GM18951 (cell line): Measurements from ENCODE around the gene SLC10A1.

Experiments
- POLR2A ChIP-seq: IDR thresholded peaks from 4 replicates; pipeline ENCODE4 v1.6.1; 2011; ENCODE audit warnings: mild to moderate bottlenecking; ENCODE audit not compliant: insufficient read length, insufficient read depth; ENCODE audit errors: extremely low read depth
- in situ Hi-C: fragments of 300-500 bp; cut with MboI; formaldehyde crosslinking; loops from one replicate; pipeline ENCODE4 v1.12.0; 2022; ENCODE audit warnings: low sequenced_read_pairs, mixed read lengths, inconsistent platforms; ENCODE audit not compliant: unreplicated experiment

Gene SLC10A1

DNA sequence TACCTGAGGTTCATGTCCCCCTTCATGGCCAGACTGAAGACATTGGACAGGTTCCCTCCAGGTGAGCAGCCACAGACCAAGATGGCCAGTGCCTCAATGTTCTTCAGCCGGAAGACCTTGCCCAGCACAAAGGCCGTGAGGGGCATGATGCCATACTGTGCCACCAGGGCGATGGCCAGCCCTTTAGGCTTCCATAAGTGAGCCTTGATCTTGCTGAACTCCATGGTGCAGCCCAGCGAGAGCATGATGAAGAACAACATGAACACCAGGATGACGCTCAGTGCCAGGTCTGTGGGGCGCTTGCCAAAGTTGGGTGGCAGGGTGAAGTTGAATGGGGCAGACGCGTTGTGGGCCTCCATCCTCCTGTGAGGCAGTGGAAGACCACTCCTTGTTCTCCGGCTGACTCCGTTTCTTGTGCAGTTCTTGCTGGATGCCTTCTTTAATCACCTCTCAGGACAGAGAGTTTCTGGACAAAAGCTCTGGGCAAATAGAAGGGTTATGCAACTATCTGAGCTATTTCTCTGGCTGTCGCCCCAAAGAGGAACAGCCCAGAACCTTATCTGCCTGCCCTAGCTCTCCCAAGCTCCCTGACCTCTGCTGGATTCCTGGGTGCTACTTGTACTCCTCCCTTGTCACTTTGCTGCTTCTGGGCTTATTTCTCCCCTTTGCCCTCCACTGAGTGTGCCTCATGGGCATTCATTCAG, at the start of gene SLC10A1:
TSS of gene SLC10A1 (minus strand) at position 445 of the 704 bp plus-strand sequence. CDS start at position 359, 86 bp downstream.
- in situ Hi-C loops, result no loop called here
- no peak for TF ChIP-seq POLR2A

DNA sequence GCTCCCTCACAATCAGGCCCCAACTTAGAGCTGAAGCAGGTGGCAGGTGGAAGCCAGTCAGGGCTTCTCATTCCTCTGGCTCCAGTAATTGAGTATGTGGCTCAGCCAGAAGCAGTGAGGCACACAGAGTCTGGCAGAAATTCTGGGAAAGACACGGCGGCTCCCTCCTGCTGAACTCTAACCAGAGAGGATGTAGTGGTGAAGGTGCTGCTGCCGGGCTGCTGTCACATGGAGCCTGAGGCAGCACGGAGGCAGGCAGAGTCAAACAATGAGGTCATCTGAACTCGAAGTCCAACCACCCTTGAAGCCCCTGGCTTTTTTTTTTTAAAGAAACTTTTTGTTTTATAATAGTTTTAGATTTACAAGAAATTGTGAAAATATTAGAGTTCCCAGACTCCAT, 48.7 kb upstream of the SLC10A1 start:
- no peak for TF ChIP-seq POLR2A
- in situ Hi-C loops, result no loop called here

DNA sequence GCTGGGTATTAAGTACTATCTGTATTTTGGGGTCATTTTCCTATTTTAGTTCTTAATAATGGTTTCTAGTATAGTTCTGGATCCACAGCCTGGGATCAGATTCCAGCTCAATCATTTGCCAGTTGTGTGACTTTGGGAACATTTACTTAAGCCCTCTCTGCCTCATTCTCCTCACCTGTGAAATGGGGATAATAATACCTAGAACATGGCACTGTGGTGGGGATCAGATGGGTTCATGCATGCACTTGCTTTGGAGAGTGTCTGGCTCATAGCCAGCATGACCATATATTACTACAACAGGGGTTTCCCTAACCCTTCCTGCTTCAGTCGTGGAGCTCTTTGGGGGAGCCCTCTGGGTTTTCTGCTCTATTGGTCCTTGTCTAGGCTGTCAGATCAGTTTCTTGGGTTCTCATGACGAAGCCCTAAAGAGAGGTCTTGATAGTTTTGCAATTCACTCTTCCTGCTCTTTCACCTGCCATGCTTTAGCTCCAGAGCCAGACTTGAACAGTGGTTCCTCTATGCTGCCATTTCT, 48.1 kb upstream of the SLC10A1 start:
- no peak for TF ChIP-seq POLR2A
- in situ Hi-C loops, result no loop called here

DNA sequence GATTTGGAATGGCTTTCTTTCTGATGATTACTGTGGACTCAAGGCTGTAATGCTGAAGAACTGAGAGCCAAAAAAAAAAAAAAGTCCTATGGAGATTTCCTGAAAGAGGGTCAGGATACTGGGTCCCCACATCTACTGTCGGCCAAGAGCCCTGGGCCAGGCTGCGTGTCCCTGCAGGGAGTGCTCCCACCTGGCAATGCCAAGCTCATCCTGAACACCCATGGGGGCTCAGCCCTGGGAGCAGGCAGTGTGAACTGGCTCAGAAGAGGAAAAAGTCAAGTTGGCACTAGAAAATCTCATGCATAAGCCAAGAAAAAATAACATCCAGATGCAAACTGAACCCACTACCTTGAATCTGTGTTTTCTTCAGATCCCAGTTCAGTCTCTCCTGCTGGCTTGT, 47.1 kb upstream of the SLC10A1 start:
- in situ Hi-C loops, result no loop called here

DNA sequence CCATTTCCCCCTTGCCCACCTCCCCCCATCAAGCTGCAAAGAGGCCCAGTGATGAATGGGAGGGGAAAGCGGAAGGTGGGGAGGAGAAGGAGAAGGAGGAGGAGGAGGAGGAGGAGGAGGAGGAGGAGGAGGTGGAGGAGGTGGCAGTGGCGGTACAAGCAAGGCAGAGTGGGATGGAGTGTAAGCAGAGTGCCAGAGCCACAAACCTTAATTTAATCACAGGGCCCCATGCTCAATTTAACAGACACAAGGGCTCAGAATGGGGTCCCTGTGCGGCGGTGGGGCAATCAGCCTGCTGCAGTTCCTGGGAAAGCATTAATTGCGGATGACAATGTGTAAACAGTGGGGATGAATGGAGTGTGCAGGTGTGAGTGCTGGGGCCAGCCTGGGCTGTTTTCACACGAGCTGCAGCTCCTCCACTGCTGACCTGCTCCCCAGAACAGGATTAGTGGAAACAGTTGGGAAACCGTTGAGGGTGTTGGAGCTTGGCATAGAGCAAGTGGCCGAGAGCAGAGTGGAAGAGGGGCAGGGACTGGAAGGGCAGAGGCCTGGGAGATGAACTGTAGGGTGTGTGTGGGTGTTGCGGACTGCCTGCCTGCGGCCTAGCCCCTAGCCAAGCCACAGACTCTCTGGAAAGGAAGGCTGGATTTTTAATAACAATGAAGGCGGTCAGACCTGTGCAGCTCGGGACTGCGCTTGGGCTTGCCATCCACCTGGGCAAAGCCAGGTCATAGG, 45.8 kb upstream of the SLC10A1 start:
- no peak for TF ChIP-seq POLR2A
- in situ Hi-C loops, result no loop called here

More for the DNA sequence above, 47.1 kb upstream of the SLC10A1 start:
- no peak for TF ChIP-seq POLR2A

DNA sequence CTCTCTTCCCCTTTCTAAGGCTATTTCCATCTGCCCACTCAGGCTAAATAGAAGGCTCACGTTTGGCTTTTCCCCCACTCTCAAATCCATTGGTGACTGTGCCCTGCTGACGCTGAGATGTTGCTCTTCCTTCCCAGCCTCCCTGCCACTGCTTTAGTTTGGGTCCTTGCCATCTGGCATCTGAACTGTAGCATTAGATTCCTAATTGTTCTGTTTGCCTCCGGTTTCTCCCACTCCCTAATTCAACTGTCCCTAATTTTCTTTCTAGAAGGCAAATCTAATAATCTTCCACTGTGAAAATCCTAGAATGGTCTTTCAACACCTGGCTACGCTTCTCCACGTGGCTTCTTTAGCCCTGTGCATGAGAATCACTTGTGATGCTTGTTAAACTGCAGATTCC, 44.6 kb upstream of the SLC10A1 start:
- in situ Hi-C loops, result no loop called here
- no peak for TF ChIP-seq POLR2A

DNA sequence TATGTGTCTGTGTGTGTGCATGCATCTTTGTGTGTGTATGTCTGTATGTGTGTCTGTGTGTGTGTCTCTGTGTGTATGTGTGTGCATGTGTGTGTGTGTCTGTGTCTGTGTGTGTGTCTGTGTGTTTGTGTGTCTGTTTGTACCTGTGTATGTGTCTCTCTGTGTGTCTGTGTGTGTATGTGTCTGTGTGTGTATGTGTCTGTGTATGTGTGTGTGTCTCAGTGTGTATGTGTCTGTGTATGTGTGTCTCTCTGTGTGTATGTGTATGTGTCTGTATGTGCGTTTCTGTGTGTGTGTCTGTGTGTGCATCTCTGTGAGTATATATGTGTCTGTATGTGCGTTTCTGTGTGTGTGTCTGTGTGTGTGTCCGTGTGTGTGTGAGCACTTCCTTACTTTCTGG, 42.6 kb upstream of the SLC10A1 start:
- no peak for TF ChIP-seq POLR2A
- in situ Hi-C loops, result no loop called here

DNA sequence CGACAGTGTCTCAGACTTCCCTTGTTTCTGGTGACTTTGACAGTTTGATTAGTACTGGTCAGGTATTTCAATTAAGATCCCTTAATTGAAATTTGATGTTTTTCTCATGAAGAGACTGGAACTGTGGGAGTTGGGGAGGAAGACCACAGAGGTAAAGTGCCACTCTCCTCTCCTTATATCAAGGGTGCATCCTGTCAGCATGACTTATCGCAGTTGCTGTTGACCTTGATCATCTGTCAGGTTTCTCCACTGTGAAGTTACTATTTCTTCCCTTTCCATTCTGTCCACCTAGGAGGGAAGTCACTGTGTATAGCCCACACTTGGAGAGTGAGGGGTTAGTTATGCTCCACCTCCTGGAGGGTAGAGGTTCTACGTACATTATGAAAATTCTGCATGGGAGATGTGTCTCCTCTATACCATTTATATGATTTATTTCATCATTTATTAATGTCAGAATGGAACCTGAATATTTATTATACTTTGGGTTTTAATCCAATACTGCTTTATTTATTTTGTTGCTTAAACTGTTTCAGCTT, 41.9 kb upstream of the SLC10A1 start:
- TF ChIP-seq POLR2A, result no peak
- in situ Hi-C loops, result no loop called here

DNA sequence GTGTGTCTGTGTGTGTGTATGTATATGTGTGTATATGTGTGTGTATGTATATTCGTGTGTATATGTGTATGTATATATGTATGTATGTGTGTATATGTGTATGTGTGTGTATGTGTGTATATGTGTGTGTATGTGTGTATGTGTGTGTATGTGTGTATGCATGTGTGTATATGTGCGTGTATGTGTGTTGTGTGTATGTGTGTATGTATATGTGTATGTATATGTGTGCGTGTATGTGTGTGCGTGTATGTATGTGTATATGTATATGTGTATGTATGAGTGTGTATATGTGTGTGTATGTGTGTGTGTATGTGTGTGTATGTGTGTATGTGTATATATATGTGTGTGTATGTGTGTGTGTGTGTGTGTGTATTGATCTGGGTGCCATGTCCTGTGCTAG, 31.8 kb upstream of the SLC10A1 start:
- no peak for TF ChIP-seq POLR2A

DNA sequence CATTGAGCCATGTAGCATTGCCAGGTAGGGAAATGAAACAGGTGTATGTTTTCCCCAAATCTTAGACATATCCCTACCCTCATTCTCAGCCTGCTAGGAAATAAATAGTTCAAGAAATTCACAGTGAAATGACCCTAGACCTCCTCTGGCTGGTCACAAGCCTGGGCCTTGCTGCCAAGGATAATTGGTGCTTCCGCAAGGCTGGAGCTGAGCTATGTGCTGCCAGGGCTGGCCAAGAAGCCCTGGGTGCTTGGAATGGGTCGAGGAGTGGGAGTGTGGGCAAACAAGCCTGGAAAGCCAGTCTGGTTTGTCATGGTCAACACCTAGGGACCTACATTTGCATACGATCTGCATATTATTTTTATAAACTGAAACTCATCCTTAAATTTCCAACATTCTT, 31.3 kb upstream of the SLC10A1 start:
- in situ Hi-C loops, result no loop called here
- no peak for TF ChIP-seq POLR2A

More for the DNA sequence above, 31.8 kb upstream of the SLC10A1 start:
- in situ Hi-C loops, result no loop called here

DNA sequence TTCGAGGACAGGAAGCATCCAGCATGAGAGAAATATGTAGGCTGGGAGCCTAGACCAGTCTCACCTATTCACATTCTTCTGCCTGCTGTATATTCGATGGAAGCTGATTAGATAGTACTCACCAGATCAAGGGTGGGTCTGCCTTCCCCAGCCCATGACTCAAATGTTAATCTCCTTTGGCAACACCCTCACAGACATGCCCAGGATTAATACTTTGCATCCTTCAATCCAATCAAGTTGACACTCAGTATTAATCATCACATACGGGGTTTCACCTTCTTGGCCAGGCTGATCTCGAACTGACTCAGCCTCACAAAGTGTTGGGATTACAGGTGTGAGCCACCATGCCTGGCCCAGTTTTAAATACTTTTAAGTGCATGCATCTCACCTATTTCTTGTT, 30.5 kb upstream of the SLC10A1 start:
- in situ Hi-C loops, result no loop called here
- no peak for TF ChIP-seq POLR2A

DNA sequence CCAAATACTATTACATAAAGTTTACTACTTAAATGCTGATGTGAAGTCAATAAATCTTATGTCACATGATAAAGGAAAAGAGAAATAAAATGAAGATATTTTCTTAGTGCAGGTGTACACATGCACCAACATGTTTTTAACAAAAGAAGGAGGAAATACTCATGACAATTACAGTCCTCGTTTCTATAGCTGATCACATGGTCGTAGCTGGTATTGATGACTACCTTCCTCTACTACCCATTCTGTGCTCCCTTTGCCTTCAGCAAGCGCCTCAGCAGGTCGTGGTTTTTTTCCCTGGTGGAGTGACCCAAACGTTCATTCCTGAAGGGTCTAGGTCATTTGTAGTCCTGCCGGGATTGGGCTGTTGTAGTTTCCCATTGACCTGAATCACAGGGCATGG, 25.4 kb upstream of the SLC10A1 start:
- TF ChIP-seq POLR2A, result no peak
- in situ Hi-C loops, result no loop called here

DNA sequence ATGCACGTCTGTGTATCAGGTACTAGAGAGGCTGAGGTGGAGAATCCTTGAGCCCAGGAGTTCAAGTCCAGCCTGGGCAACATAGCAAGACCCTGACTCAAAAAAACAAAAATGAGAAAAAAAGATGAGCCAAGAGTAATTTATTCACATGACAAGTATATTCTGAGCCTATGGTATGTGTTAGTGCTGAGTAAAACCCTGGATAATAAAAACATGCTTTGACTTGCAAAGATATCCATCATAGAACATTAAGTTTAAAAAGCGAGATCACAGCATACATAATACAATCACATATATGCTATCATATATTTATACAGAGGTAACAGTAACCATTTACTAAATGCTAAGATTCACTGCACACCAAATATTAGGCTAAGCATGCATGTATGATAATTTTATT, 23.9 kb upstream of the SLC10A1 start:
- TF ChIP-seq POLR2A, result no peak
- in situ Hi-C loops, result no loop called here
